SH-SY5Y (cell line): Measurements from ENCODE around the gene RGS19.

Experiments
- GATA2 ChIP-seq: IDR thresholded peaks from 2 replicates; pipeline ENCODE4 v1.6.1; 2011; ENCODE audit warnings: mild to moderate bottlenecking, low read depth, low read length
- GATA3 ChIP-seq: IDR thresholded peaks from 2 replicates; pipeline ENCODE4 v1.6.1; 2011; ENCODE audit warnings: low read depth, mild to moderate bottlenecking, low read length, moderate library complexity

DNA sequence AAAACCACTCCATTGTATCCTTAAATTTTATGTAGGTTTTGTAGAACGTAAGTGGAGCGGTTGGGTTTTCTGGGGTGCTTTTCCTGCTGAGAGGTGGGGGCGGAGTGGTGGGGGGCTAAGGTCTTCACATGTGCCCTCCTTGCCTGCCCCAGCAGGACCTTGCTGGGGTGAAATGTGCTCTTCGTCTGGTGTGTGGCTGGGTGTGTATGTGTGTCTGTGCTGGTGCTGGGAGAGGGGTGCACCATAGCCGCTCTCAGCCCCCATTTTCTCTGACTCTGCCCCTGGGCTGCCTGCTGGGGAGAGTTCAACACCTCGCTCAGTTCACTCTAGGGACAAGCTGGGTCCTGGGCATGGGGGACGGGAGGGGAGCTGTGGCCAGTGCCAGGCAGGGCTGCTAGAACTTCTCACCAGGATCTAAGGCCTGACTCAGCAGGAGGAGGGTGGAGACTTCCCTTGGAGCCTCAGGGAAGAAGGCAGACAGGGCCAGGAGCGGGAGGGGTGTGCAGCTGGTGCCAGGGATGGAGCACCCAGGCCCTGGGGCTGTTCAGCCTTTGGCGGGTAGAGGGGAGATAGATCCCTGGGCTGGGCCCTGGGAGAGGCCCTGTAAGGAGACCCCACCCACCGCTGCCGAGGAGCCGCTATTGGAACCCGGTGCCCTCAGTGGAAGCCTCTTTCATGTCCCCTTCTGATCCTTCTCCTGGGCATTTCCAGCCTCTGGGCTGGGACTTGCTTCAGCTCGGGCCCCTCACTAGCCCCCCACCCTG, 34.7 kb downstream of the RGS19 start:
- TF ChIP-seq GATA2, result no peak
- TF ChIP-seq GATA3, result no peak
